ENCODE results near the gene C2orf74.

Gene C2orf74

GRCh38 chr2:61178603-61179545, 16.9 kb downstream of the C2orf74 start:
- no peaks in the 10 kb centered on the region for H3K79me2 ChIP-seq (ENCODE audit: insufficient read depth, low read length)
- no peaks in the 10 kb centered on the region for H3K9me2 ChIP-seq (replicated peaks; ENCODE audit: insufficient read depth, low read length)
- H3K4me2 ChIP-seq (ENCODE audit: low read depth, low read length, poor library complexity, severe bottlenecking), result peak overlapping the region; percentile 76
- no peaks in the 10 kb centered on the region for H3K9me3 ChIP-seq (ENCODE audit: insufficient read depth, low read length)
- H3K27ac ChIP-seq (ENCODE audit: low read depth, low read length), result no peak overlapping the region
- no peaks in the 10 kb centered on the region for H4K20me1 ChIP-seq (ENCODE audit: low read depth, low read length)
- H2AFZ ChIP-seq (ENCODE audit: low read depth, low read length, severe bottlenecking), result no peak overlapping the region
- TF ChIP-seq EZH2phosphoT487 (conservative IDR thresholded peaks at IDR 0.05; ENCODE audit: low read length) (no peak), CTCF (IDR thresholded peaks at IDR 0.05; ENCODE audit: insufficient read depth, low read length, poor library complexity, severe bottlenecking) (no peak)
- H3K27me3 ChIP-seq (ENCODE audit: low read length), result no peaks in the 10 kb centered on the region
- H3K36me3 ChIP-seq (ENCODE audit: low read length), result peaks cover 9% of the 10 kb centered on the region
- H3F3A ChIP-seq (ENCODE audit: insufficient read depth), result peaks cover 10% of the 10 kb centered on the region; the same call in 1 of the 2 replicates
- H3K4me3 ChIP-seq (ENCODE audit: insufficient read depth, low read length, poor library complexity, severe bottlenecking), result peak overlapping the region; percentile 76
- peak overlapping the region; percentile 98 for H3K9ac ChIP-seq (ENCODE audit: low read length)

- H3K4me3 ChIP-seq (ENCODE audit: insufficient read depth, low read length, poor library complexity, severe bottlenecking), result no peak overlapping the region
- H3F3A ChIP-seq (ENCODE audit: insufficient read depth), result peaks cover 20% of the 10 kb centered on the region
- no peak overlapping the region for H2AFZ ChIP-seq (ENCODE audit: low read depth, low read length, severe bottlenecking)
- no peaks in the 10 kb centered on the region for H3K9me3 ChIP-seq (ENCODE audit: insufficient read depth, low read length)
- no peaks in the 10 kb centered on the region for H3K27me3 ChIP-seq (ENCODE audit: low read length)
- peak overlapping the region; percentile 76 for H3K4me2 ChIP-seq (ENCODE audit: low read depth, low read length, poor library complexity, severe bottlenecking)
- 0 out of 2 replicates have a peak overlapping the region, but pooled peaks have one; percentile 98 for H3K9ac ChIP-seq (ENCODE audit: low read length)
- no peak overlapping the region for H3K27ac ChIP-seq (ENCODE audit: low read depth, low read length)
- no peaks in the 10 kb centered on the region for H3K9me2 ChIP-seq (replicated peaks; ENCODE audit: insufficient read depth, low read length)
- H4K20me1 ChIP-seq (ENCODE audit: low read depth, low read length), result no peaks in the 10 kb centered on the region
- H3K79me2 ChIP-seq (ENCODE audit: insufficient read depth, low read length), result no peaks in the 10 kb centered on the region
- peaks cover 15% of the 10 kb centered on the region for H3K36me3 ChIP-seq (ENCODE audit: low read length)
- TF ChIP-seq EZH2phosphoT487 (conservative IDR thresholded peaks at IDR 0.05; ENCODE audit: low read length), result no peak
- no peak for TF ChIP-seq CTCF (IDR thresholded peaks at IDR 0.05; ENCODE audit: insufficient read depth, low read length, poor library complexity, severe bottlenecking)
These were observed 18.0 kb downstream of the C2orf74 start for GRCh38 chr2:61179701-61180639.

GRCh38 chr2:61180686-61181085, 18.7 kb downstream of the C2orf74 start:
- Histone ChIP-seq H3K27ac (ENCODE audit: low read depth, low read length) (no peak overlapping the region), H3K36me3 (ENCODE audit: low read length) (peaks cover 15% of the 10 kb centered on the region), H3K9ac (ENCODE audit: low read length) (no peak overlapping the region), H3K4me3 (ENCODE audit: insufficient read depth, low read length, poor library complexity, severe bottlenecking) (no peak overlapping the region), H2AFZ (ENCODE audit: low read depth, low read length, severe bottlenecking) (no peak overlapping the region), H3F3A (ENCODE audit: insufficient read depth) (peaks cover 28% of the 10 kb centered on the region), H3K9me3 (ENCODE audit: insufficient read depth, low read length) (no peaks in the 10 kb centered on the region), H3K27me3 (ENCODE audit: low read length) (no peaks in the 10 kb centered on the region), H3K9me2 (replicated peaks; ENCODE audit: insufficient read depth, low read length) (no peaks in the 10 kb centered on the region), H3K79me2 (ENCODE audit: insufficient read depth, low read length) (no peaks in the 10 kb centered on the region), H4K20me1 (ENCODE audit: low read depth, low read length) (no peaks in the 10 kb centered on the region), H3K4me2 (ENCODE audit: low read depth, low read length, poor library complexity, severe bottlenecking) (no peak overlapping the region)
- TF ChIP-seq EZH2phosphoT487 (conservative IDR thresholded peaks at IDR 0.05; ENCODE audit: low read length), result no peak
- TF ChIP-seq CTCF (IDR thresholded peaks at IDR 0.05; ENCODE audit: insufficient read depth, low read length, poor library complexity, severe bottlenecking), result no peak

Data from SU-DHL-6 (cell line).